WTC11 (cell line): ENCODE data around the gene ANXA2.

Experiments
- CREM ChIP-seq: sonication (generic); formaldehyde crosslinking; IDR thresholded peaks from 2 replicates; pipeline ENCODE4 v1.8.1; 2022; ENCODE audit warnings: mild to moderate bottlenecking, missing genetic modification reagents, moderate library complexity
- GRHL2 ChIP-seq: fragments of 250-450 bp; sonication (Bioruptor Pico); IDR thresholded peaks from 2 replicates; pipeline ENCODE4 v1.8.0; 2022; ENCODE audit warnings: mild to moderate bottlenecking, moderate library complexity; ENCODE audit not compliant: insufficient replicate concordance, severe bottlenecking
- NR3C1 ChIP-seq: sonication (generic); formaldehyde crosslinking; conservative IDR thresholded peaks from 2 replicates; pipeline ENCODE4 v1.8.1; 2023; ENCODE audit warnings: low read depth, mild to moderate bottlenecking, missing genetic modification reagents
- ZBTB21 ChIP-seq: sonication (generic); formaldehyde crosslinking; IDR thresholded peaks from 2 replicates; pipeline ENCODE4 v1.8.1; 2023; ENCODE audit warnings: mild to moderate bottlenecking, missing genetic modification reagents, borderline replicate concordance
- ZNF263 ChIP-seq: sonication (generic); formaldehyde crosslinking; IDR thresholded peaks from 2 replicates; pipeline ENCODE4 v1.8.1; 2022; ENCODE audit warnings: low read depth, mild to moderate bottlenecking, moderate library complexity, missing genetic modification reagents
- TF ChIP-seq, protein P1 (sequence below): fragments of 200-600 bp; IDR thresholded peaks from 2 replicates; pipeline ENCODE4 v1.8.0; 2022; ENCODE audit warnings: antibody characterized with exemption
- TF ChIP-seq, protein P2 (sequence below): sonication (generic); formaldehyde crosslinking; IDR thresholded peaks from 2 replicates; pipeline ENCODE4 v1.8.0; 2022; ENCODE audit warnings: mild to moderate bottlenecking, missing genetic modification reagents
- TF ChIP-seq, protein P3 (sequence below): sonication (generic); formaldehyde crosslinking; IDR thresholded peaks from 2 replicates; pipeline ENCODE4 v1.8.1; 2022; ENCODE audit warnings: missing genetic modification reagents, borderline replicate concordance

DNA sequence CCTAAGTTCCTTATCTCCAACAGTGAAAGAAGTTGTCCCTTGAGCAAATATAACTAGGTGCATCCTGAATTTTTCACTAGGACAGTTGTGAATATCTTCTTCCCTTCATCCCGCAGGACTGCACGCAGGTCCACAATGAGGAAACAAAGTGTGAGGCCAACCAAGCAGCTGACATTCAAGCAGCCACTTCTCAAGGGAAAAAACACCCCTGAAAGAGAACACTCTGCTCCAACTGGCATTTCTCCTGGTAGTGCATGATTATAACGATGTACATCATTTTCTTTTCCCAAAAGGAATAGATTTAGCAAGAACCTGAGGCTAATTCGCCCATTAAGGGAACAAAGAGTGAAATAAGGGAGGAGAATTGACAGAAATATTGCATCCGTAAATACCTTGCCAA is 74.5 kb downstream of the ANXA2 start:
- TF ChIP-seq, protein P1, sequence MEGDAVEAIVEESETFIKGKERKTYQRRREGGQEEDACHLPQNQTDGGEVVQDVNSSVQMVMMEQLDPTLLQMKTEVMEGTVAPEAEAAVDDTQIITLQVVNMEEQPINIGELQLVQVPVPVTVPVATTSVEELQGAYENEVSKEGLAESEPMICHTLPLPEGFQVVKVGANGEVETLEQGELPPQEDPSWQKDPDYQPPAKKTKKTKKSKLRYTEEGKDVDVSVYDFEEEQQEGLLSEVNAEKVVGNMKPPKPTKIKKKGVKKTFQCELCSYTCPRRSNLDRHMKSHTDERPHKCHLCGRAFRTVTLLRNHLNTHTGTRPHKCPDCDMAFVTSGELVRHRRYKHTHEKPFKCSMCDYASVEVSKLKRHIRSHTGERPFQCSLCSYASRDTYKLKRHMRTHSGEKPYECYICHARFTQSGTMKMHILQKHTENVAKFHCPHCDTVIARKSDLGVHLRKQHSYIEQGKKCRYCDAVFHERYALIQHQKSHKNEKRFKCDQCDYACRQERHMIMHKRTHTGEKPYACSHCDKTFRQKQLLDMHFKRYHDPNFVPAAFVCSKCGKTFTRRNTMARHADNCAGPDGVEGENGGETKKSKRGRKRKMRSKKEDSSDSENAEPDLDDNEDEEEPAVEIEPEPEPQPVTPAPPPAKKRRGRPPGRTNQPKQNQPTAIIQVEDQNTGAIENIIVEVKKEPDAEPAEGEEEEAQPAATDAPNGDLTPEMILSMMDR, result no peak
- TF ChIP-seq, protein P2, sequence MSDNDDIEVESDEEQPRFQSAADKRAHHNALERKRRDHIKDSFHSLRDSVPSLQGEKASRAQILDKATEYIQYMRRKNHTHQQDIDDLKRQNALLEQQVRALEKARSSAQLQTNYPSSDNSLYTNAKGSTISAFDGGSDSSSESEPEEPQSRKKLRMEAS (CRISPR knock-in tag), result no peak
- TF ChIP-seq, protein P3, sequence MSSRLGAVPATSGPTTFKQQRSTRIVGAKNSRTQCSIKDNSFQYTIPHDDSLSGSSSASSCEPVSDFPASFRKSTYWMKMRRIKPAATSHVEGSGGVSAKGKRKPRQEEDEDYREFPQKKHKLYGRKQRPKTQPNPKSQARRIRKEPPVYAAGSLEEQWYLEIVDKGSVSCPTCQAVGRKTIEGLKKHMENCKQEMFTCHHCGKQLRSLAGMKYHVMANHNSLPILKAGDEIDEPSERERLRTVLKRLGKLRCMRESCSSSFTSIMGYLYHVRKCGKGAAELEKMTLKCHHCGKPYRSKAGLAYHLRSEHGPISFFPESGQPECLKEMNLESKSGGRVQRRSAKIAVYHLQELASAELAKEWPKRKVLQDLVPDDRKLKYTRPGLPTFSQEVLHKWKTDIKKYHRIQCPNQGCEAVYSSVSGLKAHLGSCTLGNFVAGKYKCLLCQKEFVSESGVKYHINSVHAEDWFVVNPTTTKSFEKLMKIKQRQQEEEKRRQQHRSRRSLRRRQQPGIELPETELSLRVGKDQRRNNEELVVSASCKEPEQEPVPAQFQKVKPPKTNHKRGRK (CRISPR knock-in tag), result no peak
- TF ChIP-seq GRHL2 (CRISPR knock-in tag) (no peak), NR3C1 (no peak), CREM (no peak), ZBTB21 (CRISPR knock-in tag) (no peak), ZNF263 (no peak)
